Measurements from ENCODE around the gene VDAC1.
"Not testable (repeated sequence)": the region's sequence is repeated elsewhere in the genome, so short reads cannot be mapped to it uniquely, and the experiment has no call there.

Gene VDAC1

DNA sequence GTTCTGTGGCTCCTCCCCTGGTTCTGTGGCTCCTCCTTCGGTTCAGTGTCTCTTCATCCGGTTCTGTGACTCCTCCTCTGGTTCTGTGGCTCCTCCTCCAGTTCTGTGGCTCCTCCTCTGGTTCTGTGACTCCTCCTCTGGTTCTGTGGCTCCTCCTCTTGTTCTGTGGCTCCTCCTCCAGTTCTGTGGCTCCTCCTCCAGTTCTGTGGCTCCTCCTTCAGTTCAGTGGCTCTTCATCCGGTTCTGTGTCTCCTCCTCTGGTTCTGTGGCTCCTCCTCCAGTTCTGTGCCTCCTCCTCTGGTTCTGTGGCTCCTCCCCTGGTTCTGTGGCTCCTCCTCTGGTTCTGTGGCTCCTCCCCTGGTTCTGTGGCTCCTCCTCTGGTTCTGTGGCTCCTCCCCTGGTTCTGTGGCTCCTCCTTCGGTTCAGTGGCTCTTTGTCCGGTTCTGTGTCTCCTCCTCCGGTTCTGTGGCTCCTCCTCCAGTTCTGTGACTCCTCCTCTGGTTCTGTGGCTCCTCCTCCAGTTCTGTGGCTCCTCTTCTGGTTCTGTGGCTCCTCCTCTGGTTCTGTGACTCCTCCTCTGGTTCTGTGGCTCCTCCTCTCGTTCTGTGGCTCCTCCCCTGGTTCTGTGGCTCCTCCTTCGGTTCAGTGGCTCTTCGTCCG, 68.7 kb downstream of the VDAC1 start:
- H3K27ac ChIP-seq (ENCODE audit: low read depth, low read length); H3K4me3 ChIP-seq (ENCODE audit: low read depth in 1 of 5, low read length in 5 of 5); H3K9ac ChIP-seq (ENCODE audit: low read length in 5 of 5); H3K9me3 ChIP-seq (ENCODE audit: control insufficient read depth in 5 of 5, low read length in 5 of 5); H3K27me3 ChIP-seq (ENCODE audit: control insufficient read depth in 5 of 5, insufficient read depth in 4 of 5, low read length in 5 of 5); H3K36me3 ChIP-seq (ENCODE audit: control insufficient read depth in 5 of 5, insufficient read depth in 5 of 5, low read length in 5 of 5): not testable (repeated sequence)
- H3K4me1 ChIP-seq (ENCODE audit: control insufficient read depth in 5 of 5, insufficient read depth in 5 of 5, low read length in 5 of 5): peaks cover 0 to 18% (median 9%) of the 10 kb centered on the region in 5 donors

DNA sequence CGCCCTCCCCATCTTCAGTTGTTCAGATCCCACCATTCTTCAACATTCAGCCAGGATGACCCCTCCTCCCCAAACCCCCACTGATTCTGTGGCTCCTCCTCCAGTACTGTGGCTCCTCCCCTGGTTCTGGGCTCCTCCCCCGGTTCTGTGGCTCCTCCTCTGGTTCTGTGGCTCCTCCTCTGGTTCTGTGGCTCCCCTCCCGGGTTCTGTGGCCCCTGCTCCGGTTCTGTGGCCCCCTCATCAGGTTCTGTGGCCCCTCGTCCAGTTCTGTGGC, 69.2 kb downstream of the VDAC1 start:
- Histone ChIP-seq H3K4me1 (ENCODE audit: control insufficient read depth in 5 of 5, insufficient read depth in 5 of 5, low read length in 5 of 5) (peaks cover 0 to 20% (median 11%) of the 10 kb centered on the region in 5 donors), H3K9ac (ENCODE audit: low read length in 5 of 5) (no peak overlapping the region), H3K36me3 (ENCODE audit: control insufficient read depth in 5 of 5, insufficient read depth in 5 of 5, low read length in 5 of 5) (no peaks in the 10 kb centered on the region), H3K9me3 (ENCODE audit: control insufficient read depth in 5 of 5, low read length in 5 of 5) (no peaks in the 10 kb centered on the region), H3K27me3 (ENCODE audit: control insufficient read depth in 5 of 5, insufficient read depth in 4 of 5, low read length in 5 of 5) (no peaks in the 10 kb centered on the region), H3K27ac (ENCODE audit: low read depth, low read length) (no peak overlapping the region), H3K4me3 (ENCODE audit: low read depth in 1 of 5, low read length in 5 of 5) (no peak overlapping the region)

GRCh38 chr5:133934822-133935666, 69.7 kb downstream of the VDAC1 start:
- no peak overlapping the region for H3K4me3 ChIP-seq (ENCODE audit: low read depth in 1 of 5, low read length in 5 of 5)
- no peak overlapping the region for H3K9ac ChIP-seq (ENCODE audit: low read length in 5 of 5)
- H3K27ac ChIP-seq (ENCODE audit: low read depth, low read length): no peak overlapping the region
- peaks cover 0 to 26% (median 16%) of the 10 kb centered on the region in 5 donors for H3K4me1 ChIP-seq (ENCODE audit: control insufficient read depth in 5 of 5, insufficient read depth in 5 of 5, low read length in 5 of 5)
- no peaks in the 10 kb centered on the region for H3K36me3 ChIP-seq (ENCODE audit: control insufficient read depth in 5 of 5, insufficient read depth in 5 of 5, low read length in 5 of 5)
- no peaks in the 10 kb centered on the region for H3K27me3 ChIP-seq (ENCODE audit: control insufficient read depth in 5 of 5, insufficient read depth in 4 of 5, low read length in 5 of 5)
- H3K9me3 ChIP-seq (ENCODE audit: control insufficient read depth in 5 of 5, low read length in 5 of 5): no peaks in the 10 kb centered on the region

- Histone ChIP-seq H3K27ac (ENCODE audit: low read depth, low read length) (no peak overlapping the region), H3K4me3 (ENCODE audit: low read depth in 1 of 5, low read length in 5 of 5) (no peak overlapping the region), H3K9ac (ENCODE audit: low read length in 5 of 5) (no peak overlapping the region), H3K4me1 (ENCODE audit: control insufficient read depth in 5 of 5, insufficient read depth in 5 of 5, low read length in 5 of 5) (peaks cover 0 to 28% (median 16%) of the 10 kb centered on the region in 5 donors), H3K27me3 (ENCODE audit: control insufficient read depth in 5 of 5, insufficient read depth in 4 of 5, low read length in 5 of 5) (no peaks in the 10 kb centered on the region), H3K36me3 (ENCODE audit: control insufficient read depth in 5 of 5, insufficient read depth in 5 of 5, low read length in 5 of 5) (no peaks in the 10 kb centered on the region), H3K9me3 (ENCODE audit: control insufficient read depth in 5 of 5, low read length in 5 of 5) (no peaks in the 10 kb centered on the region)
Observed at GRCh38 chr5:133934311-133934710, 70.5 kb downstream of the VDAC1 start.

- no peak overlapping the region for H3K4me3 ChIP-seq (ENCODE audit: low read depth in 1 of 5, low read length in 5 of 5)
- no peak overlapping the region for H3K9ac ChIP-seq (ENCODE audit: low read length in 5 of 5)
- H3K27me3 ChIP-seq (ENCODE audit: control insufficient read depth in 5 of 5, insufficient read depth in 4 of 5, low read length in 5 of 5): no peaks in the 10 kb centered on the region
- H3K36me3 ChIP-seq (ENCODE audit: control insufficient read depth in 5 of 5, insufficient read depth in 5 of 5, low read length in 5 of 5): no peaks in the 10 kb centered on the region
- peaks cover 0 to 28% (median 16%) of the 10 kb centered on the region in 5 donors for H3K4me1 ChIP-seq (ENCODE audit: control insufficient read depth in 5 of 5, insufficient read depth in 5 of 5, low read length in 5 of 5)
- H3K9me3 ChIP-seq (ENCODE audit: control insufficient read depth in 5 of 5, low read length in 5 of 5): no peaks in the 10 kb centered on the region
- H3K27ac ChIP-seq (ENCODE audit: low read depth, low read length): no peak overlapping the region
Observed at GRCh38 chr5:133933670-133934295, 71.0 kb downstream of the VDAC1 start.

GRCh38 chr5:133933169-133933509, 71.6 kb downstream of the VDAC1 start:
- no peak overlapping the region for H3K9ac ChIP-seq (ENCODE audit: low read length in 5 of 5)
- no peaks in the 10 kb centered on the region for H3K36me3 ChIP-seq (ENCODE audit: control insufficient read depth in 5 of 5, insufficient read depth in 5 of 5, low read length in 5 of 5)
- no peak overlapping the region for H3K4me3 ChIP-seq (ENCODE audit: low read depth in 1 of 5, low read length in 5 of 5)
- H3K9me3 ChIP-seq (ENCODE audit: control insufficient read depth in 5 of 5, low read length in 5 of 5): no peaks in the 10 kb centered on the region
- H3K27ac ChIP-seq (ENCODE audit: low read depth, low read length): no peak overlapping the region
- no peaks in the 10 kb centered on the region for H3K27me3 ChIP-seq (ENCODE audit: control insufficient read depth in 5 of 5, insufficient read depth in 4 of 5, low read length in 5 of 5)
- peaks cover 0 to 28% (median 16%) of the 10 kb centered on the region in 5 donors for H3K4me1 ChIP-seq (ENCODE audit: control insufficient read depth in 5 of 5, insufficient read depth in 5 of 5, low read length in 5 of 5)

- peaks cover 0 to 28% (median 16%) of the 10 kb centered on the region in 5 donors for H3K4me1 ChIP-seq (ENCODE audit: control insufficient read depth in 5 of 5, insufficient read depth in 5 of 5, low read length in 5 of 5)
- H3K9ac ChIP-seq (ENCODE audit: low read length in 5 of 5): no peak overlapping the region
- no peak overlapping the region for H3K27ac ChIP-seq (ENCODE audit: low read depth, low read length)
- H3K27me3 ChIP-seq (ENCODE audit: control insufficient read depth in 5 of 5, insufficient read depth in 4 of 5, low read length in 5 of 5): no peaks in the 10 kb centered on the region
- no peaks in the 10 kb centered on the region for H3K36me3 ChIP-seq (ENCODE audit: control insufficient read depth in 5 of 5, insufficient read depth in 5 of 5, low read length in 5 of 5)
- H3K4me3 ChIP-seq (ENCODE audit: low read depth in 1 of 5, low read length in 5 of 5): no peak overlapping the region
- no peaks in the 10 kb centered on the region for H3K9me3 ChIP-seq (ENCODE audit: control insufficient read depth in 5 of 5, low read length in 5 of 5)
Observed at GRCh38 chr5:133932441-133933168, 72.2 kb downstream of the VDAC1 start.

DNA sequence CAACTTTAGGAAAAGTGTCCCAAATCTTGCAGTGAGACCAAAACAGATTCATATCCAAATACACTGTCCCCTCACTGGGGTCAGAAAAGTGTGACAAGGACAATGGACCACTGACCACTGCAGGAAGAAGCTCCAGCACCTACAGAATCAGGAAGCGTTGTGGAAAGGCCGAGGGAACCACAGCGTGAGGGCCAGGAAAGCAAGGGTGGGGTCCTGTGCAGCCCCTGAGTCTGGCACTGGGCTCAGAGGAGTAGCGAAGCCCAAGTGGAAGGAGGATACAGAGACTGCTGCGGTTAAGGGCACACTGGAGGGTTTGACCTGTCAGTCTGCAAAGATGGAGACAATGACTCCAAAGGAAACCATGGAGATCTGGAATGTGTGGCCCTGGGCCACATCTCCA, 73.2 kb downstream of the VDAC1 start:
- no peaks in the 10 kb centered on the region for H3K36me3 ChIP-seq (ENCODE audit: control insufficient read depth in 5 of 5, insufficient read depth in 5 of 5, low read length in 5 of 5)
- H3K27me3 ChIP-seq (ENCODE audit: control insufficient read depth in 5 of 5, insufficient read depth in 4 of 5, low read length in 5 of 5): peaks cover 0 to 2% (median 0%) of the 10 kb centered on the region in 5 donors
- H3K27ac ChIP-seq (ENCODE audit: low read depth, low read length): no peak overlapping the region
- H3K9me3 ChIP-seq (ENCODE audit: control insufficient read depth in 5 of 5, low read length in 5 of 5): no peaks in the 10 kb centered on the region
- no peak overlapping the region for H3K4me3 ChIP-seq (ENCODE audit: low read depth in 1 of 5, low read length in 5 of 5)
- H3K4me1 ChIP-seq (ENCODE audit: control insufficient read depth in 5 of 5, insufficient read depth in 5 of 5, low read length in 5 of 5): peaks cover 0 to 28% (median 16%) of the 10 kb centered on the region in 5 donors
- H3K9ac ChIP-seq (ENCODE audit: low read length in 5 of 5): no peak overlapping the region

DNA sequence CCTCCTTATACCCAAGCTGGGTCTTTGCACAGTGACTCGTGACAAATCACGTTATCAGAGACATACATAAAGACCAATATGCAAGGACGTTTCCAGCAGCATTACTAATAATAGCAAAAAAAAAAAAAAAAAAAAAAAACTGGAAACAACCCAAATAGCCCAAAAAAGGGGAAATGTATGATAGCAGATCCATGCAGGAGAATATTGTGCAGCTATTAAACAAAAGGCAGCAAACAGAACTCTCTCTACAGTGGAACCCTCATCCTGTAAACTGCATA, 74.0 kb downstream of the VDAC1 start:
- no peak overlapping the region for H3K9ac ChIP-seq (ENCODE audit: low read length in 5 of 5)
- H3K9me3 ChIP-seq (ENCODE audit: control insufficient read depth in 5 of 5, low read length in 5 of 5): no peaks in the 10 kb centered on the region
- no peak overlapping the region for H3K27ac ChIP-seq (ENCODE audit: low read depth, low read length)
- peaks cover 0 to 28% (median 16%) of the 10 kb centered on the region in 5 donors for H3K4me1 ChIP-seq (ENCODE audit: control insufficient read depth in 5 of 5, insufficient read depth in 5 of 5, low read length in 5 of 5)
- H3K27me3 ChIP-seq (ENCODE audit: control insufficient read depth in 5 of 5, insufficient read depth in 4 of 5, low read length in 5 of 5): peaks cover 0 to 8% (median 0%) of the 10 kb centered on the region in 5 donors
- H3K4me3 ChIP-seq (ENCODE audit: low read depth in 1 of 5, low read length in 5 of 5): peak overlapping the region in 1 of 5 donors; percentile 21
- H3K36me3 ChIP-seq (ENCODE audit: control insufficient read depth in 5 of 5, insufficient read depth in 5 of 5, low read length in 5 of 5): no peaks in the 10 kb centered on the region
